ENCODE results near the gene MRPL58. TPM values are rescaled to one million over a fixed set of nuclear protein-coding genes. Genes with fewer than 3 reads are reported as not detected.

The MRPL58 gene
- total and polyA plus RNA-seq, 10 of the 15 experiments (the other 5 are each of a cell fraction or from before 2014, with no cell fraction given): 23.0 to 64.3 (median 51.9) TPM

DNA sequence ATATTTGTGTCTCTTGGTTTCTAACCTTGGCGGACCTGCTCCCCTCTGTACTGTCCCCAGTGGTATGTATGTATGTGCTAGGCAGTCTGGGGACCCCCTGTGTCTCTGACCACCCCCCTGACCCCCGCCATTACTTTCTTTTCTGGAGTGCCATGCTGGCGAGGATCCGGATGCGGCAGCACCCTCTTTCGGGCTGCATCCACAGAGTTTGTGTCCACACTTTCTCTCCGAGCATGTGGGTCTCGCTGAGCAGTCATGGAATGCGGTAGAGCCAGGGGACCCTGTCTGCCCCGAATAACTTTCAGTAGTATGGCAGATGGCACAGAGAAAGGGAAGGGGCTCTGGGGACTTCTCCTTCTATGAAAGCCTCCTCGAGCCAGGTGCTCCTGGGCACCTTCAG, 51.6 kb downstream of the MRPL58 start:
- ATAC-seq: no peak
- H3K36me3 ChIP-seq (ENCODE audit: control insufficient read depth in 2 of 2, insufficient read depth in 2 of 2, low read length in 1 of 2): peaks cover 4 to 16% of the 10 kb centered on the region in 2 experiments; a peak in 3 of 4 replicates

More for the DNA sequence above, 51.6 kb downstream of the MRPL58 start:
- RAD21 ChIA-PET (ENCODE audit: unreplicated experiment): interaction anchor here (1.5 to 1.6 kb wide), 2 partner anchors 103 to 137 kb away, joined by 3 to 4 read pairs; no protein-coding TSS in a partner anchor
- BruUV-seq (replicated peaks): no TSS peak
- in situ Hi-C loops (cut with MboI) (no loop called here), intact Hi-C loops (cut with micrococcal nuclease; ENCODE audit: unreplicated experiment) (no loop called here)
- Histone ChIP-seq H3K9ac (ENCODE audit: control insufficient read depth, insufficient read depth, low read length) (no peak overlapping the region), H3K9me3 (replicated peaks; ENCODE audit: control insufficient read depth, insufficient read depth, low read length) (no peaks in the 10 kb centered on the region), H4K20me1 (ENCODE audit: control insufficient read depth, insufficient read depth) (no peaks in the 10 kb centered on the region), H3K27ac (ENCODE audit: control insufficient read depth, insufficient read depth) (no peak overlapping the region), H3K79me2 (ENCODE audit: control insufficient read depth, insufficient read depth, low read length) (no peaks in the 10 kb centered on the region), H3K4me1 (ENCODE audit: control insufficient read depth, insufficient read depth, low read length) (peaks cover 15% of the 10 kb centered on the region), H3K27me3 (replicated peaks in 1 of 2; ENCODE audit: control insufficient read depth in 2 of 2, insufficient read depth in 2 of 2, low read length in 1 of 2) (no peaks in the 10 kb centered on the region), H3K4me3 (no peak overlapping the region), H2AFZ (ENCODE audit: control insufficient read depth, low read depth, low read length) (no peak overlapping the region), H3K4me2 (ENCODE audit: control insufficient read depth, insufficient read depth) (no peak overlapping the region)
- SMC1A ChIA-PET (ENCODE audit: uncharacterized antibody, unreplicated experiment): no interaction called here
- FAIRE-seq (no peak), DNase-seq (ENCODE audit: low read depth, low spot score) (no peak)
- CTCF ChIA-PET: no interaction called here
- POLR2A ChIA-PET: no interaction called here
- 84% methylated on average over 11 of the region's 11 CpGs for WGBS (ENCODE audit: insufficient coverage, insufficient replicate concordance, low lambda C conversion rate, missing lambda C conversion rate)
- TF ChIP-seq SMC3 (IDR thresholded peaks at IDR 0.05; ENCODE audit: borderline replicate concordance, low read length) (no peak), RAD51 (IDR thresholded peaks at IDR 0.05) (no peak), EED (IDR thresholded peaks at IDR 0.05; ENCODE audit: low read depth) (no peak), ZNF217 (IDR thresholded peaks at IDR 0.05) (no peak), IRF4 (IDR thresholded peaks at IDR 0.05; ENCODE audit: low read depth, low read length) (no peak), SMAD1 (IDR thresholded peaks at IDR 0.05; ENCODE audit: low read depth, partially characterized antibody) (no peak), PBX3 (IDR thresholded peaks at IDR 0.05; ENCODE audit: insufficient replicate concordance, low read depth, low read length) (no peak), TBL1XR1 (IDR thresholded peaks at IDR 0.05; ENCODE audit: low read depth, low read length) (no peak), NFYB (IDR thresholded peaks at IDR 0.05; ENCODE audit: insufficient read depth, low read depth, low read length) (no peak), BCL3 (IDR thresholded peaks at IDR 0.05; ENCODE audit: borderline replicate concordance, insufficient read depth, low read depth, low read length, poor library complexity, severe bottlenecking) (no peak), BACH1 (IDR thresholded peaks at IDR 0.05; ENCODE audit: borderline replicate concordance) (no peak), CBX5 (IDR thresholded peaks at IDR 0.05; ENCODE audit: low read depth) (no peak)
- TF ChIP-seq, protein P1, sequence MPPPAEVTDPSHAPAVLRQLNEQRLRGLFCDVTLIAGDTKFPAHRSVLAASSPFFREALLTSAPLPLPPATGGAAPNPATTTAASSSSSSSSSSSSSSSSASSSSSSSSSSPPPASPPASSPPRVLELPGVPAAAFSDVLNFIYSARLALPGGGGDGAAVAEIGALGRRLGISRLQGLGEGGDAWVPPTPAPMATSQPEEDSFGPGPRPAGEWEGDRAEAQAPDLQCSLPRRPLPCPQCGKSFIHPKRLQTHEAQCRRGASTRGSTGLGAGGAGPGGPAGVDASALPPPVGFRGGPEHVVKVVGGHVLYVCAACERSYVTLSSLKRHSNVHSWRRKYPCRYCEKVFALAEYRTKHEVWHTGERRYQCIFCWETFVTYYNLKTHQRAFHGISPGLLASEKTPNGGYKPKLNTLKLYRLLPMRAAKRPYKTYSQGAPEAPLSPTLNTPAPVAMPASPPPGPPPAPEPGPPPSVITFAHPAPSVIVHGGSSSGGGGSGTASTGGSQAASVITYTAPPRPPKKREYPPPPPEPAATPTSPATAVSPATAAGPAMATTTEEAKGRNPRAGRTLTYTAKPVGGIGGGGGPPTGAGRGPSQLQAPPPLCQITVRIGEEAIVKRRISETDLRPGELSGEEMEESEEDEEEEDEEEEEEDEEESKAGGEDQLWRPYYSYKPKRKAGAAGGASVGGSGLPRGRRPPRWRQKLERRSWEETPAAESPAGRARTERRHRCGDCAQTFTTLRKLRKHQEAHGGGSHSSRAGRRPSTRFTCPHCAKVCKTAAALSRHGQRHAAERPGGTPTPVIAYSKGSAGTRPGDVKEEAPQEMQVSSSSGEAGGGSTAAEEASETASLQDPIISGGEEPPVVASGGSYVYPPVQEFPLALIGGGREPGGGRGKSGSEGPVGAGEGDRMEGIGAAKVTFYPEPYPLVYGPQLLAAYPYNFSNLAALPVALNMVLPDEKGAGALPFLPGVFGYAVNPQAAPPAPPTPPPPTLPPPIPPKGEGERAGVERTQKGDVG (CRISPR knock-in tag; IDR thresholded peaks at IDR 0.05): no peak

All from GM12878 (cell line).